ENCODE measurements around the gene ADGRG3.

DNA sequence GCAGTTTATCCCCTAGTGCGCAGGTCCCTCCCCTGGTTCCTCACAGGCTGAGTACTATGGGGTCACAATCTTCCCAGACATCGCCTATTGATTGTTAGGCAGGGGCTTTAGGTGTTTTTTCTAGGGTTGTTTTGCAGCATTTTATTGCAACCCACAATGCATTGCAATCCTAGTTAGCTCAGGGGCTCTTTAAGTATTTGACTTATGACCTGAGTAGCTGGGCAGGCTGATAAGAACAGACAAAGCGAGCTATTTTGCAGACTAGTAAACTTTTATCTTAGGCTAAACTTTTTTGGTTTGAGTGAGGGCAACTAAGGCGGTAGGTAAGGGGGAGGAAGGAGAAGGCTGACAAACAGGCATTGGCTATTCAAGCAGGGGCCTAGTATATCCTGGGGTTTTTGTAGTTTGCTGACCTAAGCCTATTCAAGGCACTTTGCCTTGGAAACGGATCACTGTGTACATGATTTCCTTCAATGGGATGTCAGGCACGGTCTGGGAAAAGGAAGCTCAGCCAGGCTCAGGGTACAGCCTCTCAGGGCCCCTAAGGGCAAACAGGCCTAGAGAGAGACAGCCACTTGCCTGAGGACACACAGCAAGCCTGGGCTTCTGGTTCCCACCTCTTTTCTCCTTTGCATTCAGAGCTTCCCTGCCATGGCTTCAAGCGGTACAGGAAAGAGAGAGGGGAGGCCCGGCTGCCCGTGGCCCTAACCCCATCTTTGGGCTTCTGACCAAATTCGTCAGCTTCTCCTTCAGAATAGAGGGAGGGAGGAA lies 32.9 kb downstream of the ADGRG3 start:
- no peak for TF ChIP-seq CTCF (IDR thresholded peaks at IDR 0.05; ENCODE audit: borderline replicate concordance, extremely low read depth, low read length, poor library complexity, severe bottlenecking)
- no peak for TF ChIP-seq EZH2 (IDR thresholded peaks at IDR 0.05; ENCODE audit: borderline replicate concordance, low read depth, low read length, severe bottlenecking)
